LoVo (cell line): ENCODE data around the gene FBXW7.

Experiments used
- DNase-seq: peaks from one replicate; pipeline ENCODE4 v3.0.0-alpha.2; 2016; ENCODE audit warnings: low spot score

The FBXW7 gene

GRCh38 chr4:152328582-152328981 lies 207.3 kb downstream of the FBXW7 start:
- peak; percentile 58 for DNase-seq

- no peak for DNase-seq
Observed at GRCh38 chr4:152327606-152328453, 208.1 kb downstream of the FBXW7 start.

GRCh38 chr4:152325831-152326230 lies 210.1 kb downstream of the FBXW7 start:
- DNase-seq: peak; percentile 4

GRCh38 chr4:152323221-152323620 lies 212.7 kb downstream of the FBXW7 start:
- DNase-seq: no peak

- DNase-seq: no peak
Observed at GRCh38 chr4:152322656-152323055, 213.2 kb downstream of the FBXW7 start.

- DNase-seq: no peak
Observed at GRCh38 chr4:152321923-152322322, 214.0 kb downstream of the FBXW7 start.

GRCh38 chr4:152321398-152321797 lies 214.5 kb downstream of the FBXW7 start:
- no peak for DNase-seq

- DNase-seq: no peak
Observed at GRCh38 chr4:152316969-152317368, 218.9 kb downstream of the FBXW7 start.

- no peak for DNase-seq
Observed at GRCh38 chr4:152310257-152310656, 225.6 kb downstream of the FBXW7 start.

- DNase-seq: no peak
Observed at GRCh38 chr4:152309418-152309817, 226.5 kb downstream of the FBXW7 start.

GRCh38 chr4:152308951-152309350 lies 226.9 kb downstream of the FBXW7 start:
- DNase-seq: no peak

- no peak for DNase-seq
Observed at GRCh38 chr4:152307669-152308068, 228.2 kb downstream of the FBXW7 start.

GRCh38 chr4:152306541-152306940 lies 229.4 kb downstream of the FBXW7 start:
- no peak for DNase-seq

GRCh38 chr4:152304220-152304619 lies 231.7 kb downstream of the FBXW7 start:
- DNase-seq: no peak

GRCh38 chr4:152301381-152301780 lies 234.5 kb downstream of the FBXW7 start:
- DNase-seq: no peak

- no peak for DNase-seq
Observed at GRCh38 chr4:152299553-152299952, 236.3 kb downstream of the FBXW7 start.

- no peak for DNase-seq
Observed at GRCh38 chr4:152296386-152296785, 239.5 kb downstream of the FBXW7 start.

GRCh38 chr4:152294765-152295164 lies 241.1 kb downstream of the FBXW7 start:
- no peak for DNase-seq

GRCh38 chr4:152294331-152294730 lies 241.6 kb downstream of the FBXW7 start:
- no peak for DNase-seq

- DNase-seq: no peak
Observed at GRCh38 chr4:152293527-152293926, 242.4 kb downstream of the FBXW7 start.

GRCh38 chr4:152290366-152290921 lies 245.4 kb downstream of the FBXW7 start:
- no peak for DNase-seq

GRCh38 chr4:152289941-152290340 lies 246.0 kb downstream of the FBXW7 start:
- no peak for DNase-seq

- DNase-seq: no peak
Observed at GRCh38 chr4:152289541-152289940, 246.4 kb downstream of the FBXW7 start.
